AG09309 (cell line): ENCODE results near the gene ATG16L1.
"Not testable (repeated sequence)": the region's sequence is repeated elsewhere in the genome, so short reads cannot be mapped to it uniquely, and the experiment has no call there.

ENCODE experiments used
- DNase-seq: peaks from one replicate; pipeline ENCODE4 v3.0.0-alpha.2; 2010; ENCODE audit warnings: low read depth
- H3K4me3 ChIP-seq: 2 replicates; pipeline ENCODE4 v1.5.1; 2011; ENCODE audit warnings: mild to moderate bottlenecking, low read depth, low read length, moderate library complexity; ENCODE audit not compliant: control insufficient read depth
- CTCF ChIP-seq: IDR thresholded peaks from 2 replicates; pipeline ENCODE4 v1.5.1; 2011; ENCODE audit warnings: mild to moderate bottlenecking, low read depth, low read length, inconsistent platforms; ENCODE audit not compliant: insufficient read depth, control insufficient read depth; ENCODE audit errors: missing control alignments

ATG16L1 gene

GRCh38 chr2:233328922-233329321 is 77.4 kb downstream of the ATG16L1 start:
- no peak for TF ChIP-seq CTCF
- no peak for DNase-seq
- H3K4me3 ChIP-seq, result no peak overlapping the region

- no peak overlapping the region for H3K4me3 ChIP-seq
- TF ChIP-seq CTCF, result no peak
- no peak for DNase-seq
Measured at GRCh38 chr2:233329489-233330135, 78.1 kb downstream of the ATG16L1 start.

- DNase-seq, result no peak
- no peak overlapping the region for H3K4me3 ChIP-seq
- no peak for TF ChIP-seq CTCF
Measured at GRCh38 chr2:233331536-233331935, 80.1 kb downstream of the ATG16L1 start.

GRCh38 chr2:233332125-233332524 is 80.7 kb downstream of the ATG16L1 start:
- H3K4me3 ChIP-seq, result no peak overlapping the region
- no peak for DNase-seq
- no peak for TF ChIP-seq CTCF

- DNase-seq, result no peak
- H3K4me3 ChIP-seq, result no peak overlapping the region
- TF ChIP-seq CTCF, result no peak
Measured at GRCh38 chr2:233334915-233335314, 83.4 kb downstream of the ATG16L1 start.

- H3K4me3 ChIP-seq, DNase-seq: not testable (repeated sequence)
Measured at GRCh38 chr2:233336091-233336490, 84.6 kb downstream of the ATG16L1 start.

- H3K4me3 ChIP-seq, result no peak overlapping the region
- TF ChIP-seq CTCF, result no peak
- DNase-seq, result no peak
Measured at GRCh38 chr2:233336541-233336940, 85.1 kb downstream of the ATG16L1 start.
